Measurements from ENCODE around the gene ARHGEF3.

The ARHGEF3 gene, protein sequence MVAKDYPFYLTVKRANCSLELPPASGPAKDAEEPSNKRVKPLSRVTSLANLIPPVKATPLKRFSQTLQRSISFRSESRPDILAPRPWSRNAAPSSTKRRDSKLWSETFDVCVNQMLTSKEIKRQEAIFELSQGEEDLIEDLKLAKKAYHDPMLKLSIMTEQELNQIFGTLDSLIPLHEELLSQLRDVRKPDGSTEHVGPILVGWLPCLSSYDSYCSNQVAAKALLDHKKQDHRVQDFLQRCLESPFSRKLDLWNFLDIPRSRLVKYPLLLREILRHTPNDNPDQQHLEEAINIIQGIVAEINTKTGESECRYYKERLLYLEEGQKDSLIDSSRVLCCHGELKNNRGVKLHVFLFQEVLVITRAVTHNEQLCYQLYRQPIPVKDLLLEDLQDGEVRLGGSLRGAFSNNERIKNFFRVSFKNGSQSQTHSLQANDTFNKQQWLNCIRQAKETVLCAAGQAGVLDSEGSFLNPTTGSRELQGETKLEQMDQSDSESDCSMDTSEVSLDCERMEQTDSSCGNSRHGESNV

GRCh38 chr3:56801662-56802377 lies at the start of gene ARHGEF3:
ARHGEF3 (minus strand) TSS chr3:56801949; CDS start chr3:56801798, 151 bp downstream.
- peak within 1 kb of the TSS; percentile 11 for H3K4me3 ChIP-seq (ENCODE audit: low read depth, low read length)
- peak; percentile 60 for DNase-seq (ENCODE audit: low read depth)
- TF ChIP-seq POLR2A (IDR thresholded peaks at IDR 0.05; ENCODE audit: extremely low read depth, insufficient read length) (no peak), CTCF (IDR thresholded peaks at IDR 0.05; ENCODE audit: low read depth, low read length) (peak; percentile 53), MYC (IDR thresholded peaks at IDR 0.05; ENCODE audit: low read depth, low read length) (no peak), MAX (IDR thresholded peaks at IDR 0.05; ENCODE audit: low read depth, low read length) (no peak)

GRCh38 chr3:56849698-56850097 lies 47.9 kb upstream of the ARHGEF3 start:
- TF ChIP-seq POLR2A (IDR thresholded peaks at IDR 0.05; ENCODE audit: extremely low read depth, insufficient read length) = no peak
- no peak for TF ChIP-seq MYC (IDR thresholded peaks at IDR 0.05; ENCODE audit: low read depth, low read length)
- no peak overlapping the region for H3K4me3 ChIP-seq (ENCODE audit: low read depth, low read length)
- no peak for DNase-seq (ENCODE audit: low read depth)

DNA sequence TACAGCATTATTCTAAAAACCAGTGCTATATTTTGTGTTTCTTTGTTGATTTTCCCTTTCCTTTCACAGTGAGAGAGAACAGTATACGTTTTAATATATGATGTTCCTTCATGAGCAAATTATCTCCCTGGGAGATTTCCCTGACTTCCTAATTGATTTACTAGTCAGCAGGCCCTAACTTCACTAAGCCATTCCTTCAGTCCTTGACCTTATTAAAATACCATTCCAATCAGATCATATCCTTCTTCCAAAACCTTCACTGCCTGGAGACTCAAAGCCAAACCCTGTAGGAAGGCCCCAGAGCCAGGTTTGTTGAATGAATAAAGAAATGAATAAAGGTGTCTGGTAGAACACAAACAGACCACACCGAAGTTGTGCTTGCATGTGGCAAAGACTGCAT lies 43.8 kb upstream of the ARHGEF3 start:
- H3K4me3 ChIP-seq (ENCODE audit: low read depth, low read length) = no peak overlapping the region
- no peak for DNase-seq (ENCODE audit: low read depth)
- TF ChIP-seq MYC (IDR thresholded peaks at IDR 0.05; ENCODE audit: low read depth, low read length) = no peak
- TF ChIP-seq POLR2A (IDR thresholded peaks at IDR 0.05; ENCODE audit: extremely low read depth, insufficient read length) = no peak
- no peak for TF ChIP-seq CTCF (IDR thresholded peaks at IDR 0.05; ENCODE audit: low read depth, low read length)
- no peak for TF ChIP-seq MAX (IDR thresholded peaks at IDR 0.05; ENCODE audit: low read depth, low read length)

DNA sequence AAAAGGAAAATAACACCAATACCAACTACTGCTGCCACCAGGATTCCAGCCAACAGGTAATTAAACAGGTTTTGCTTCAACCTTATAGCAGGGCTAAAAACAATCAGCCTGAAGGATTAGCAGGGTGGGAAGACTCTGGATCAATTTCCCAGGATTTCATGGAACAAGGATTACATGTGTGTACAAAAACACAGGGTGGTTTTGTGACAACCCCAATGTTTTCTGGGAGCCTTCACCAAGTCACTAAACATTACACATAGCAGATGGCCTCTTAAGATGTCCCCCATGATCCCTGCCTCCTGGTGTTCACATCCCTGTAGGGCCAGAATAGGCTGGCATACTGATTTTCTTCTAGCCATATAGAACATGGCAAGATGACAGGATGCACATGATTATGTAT lies 42.8 kb upstream of the ARHGEF3 start:
- H3K4me3 ChIP-seq (ENCODE audit: low read depth, low read length) = no peak overlapping the region
- TF ChIP-seq MYC (IDR thresholded peaks at IDR 0.05; ENCODE audit: low read depth, low read length) (no peak), MAX (IDR thresholded peaks at IDR 0.05; ENCODE audit: low read depth, low read length) (no peak), CTCF (IDR thresholded peaks at IDR 0.05; ENCODE audit: low read depth, low read length) (no peak), POLR2A (IDR thresholded peaks at IDR 0.05; ENCODE audit: extremely low read depth, insufficient read length) (no peak)
- no peak for DNase-seq (ENCODE audit: low read depth)

DNA sequence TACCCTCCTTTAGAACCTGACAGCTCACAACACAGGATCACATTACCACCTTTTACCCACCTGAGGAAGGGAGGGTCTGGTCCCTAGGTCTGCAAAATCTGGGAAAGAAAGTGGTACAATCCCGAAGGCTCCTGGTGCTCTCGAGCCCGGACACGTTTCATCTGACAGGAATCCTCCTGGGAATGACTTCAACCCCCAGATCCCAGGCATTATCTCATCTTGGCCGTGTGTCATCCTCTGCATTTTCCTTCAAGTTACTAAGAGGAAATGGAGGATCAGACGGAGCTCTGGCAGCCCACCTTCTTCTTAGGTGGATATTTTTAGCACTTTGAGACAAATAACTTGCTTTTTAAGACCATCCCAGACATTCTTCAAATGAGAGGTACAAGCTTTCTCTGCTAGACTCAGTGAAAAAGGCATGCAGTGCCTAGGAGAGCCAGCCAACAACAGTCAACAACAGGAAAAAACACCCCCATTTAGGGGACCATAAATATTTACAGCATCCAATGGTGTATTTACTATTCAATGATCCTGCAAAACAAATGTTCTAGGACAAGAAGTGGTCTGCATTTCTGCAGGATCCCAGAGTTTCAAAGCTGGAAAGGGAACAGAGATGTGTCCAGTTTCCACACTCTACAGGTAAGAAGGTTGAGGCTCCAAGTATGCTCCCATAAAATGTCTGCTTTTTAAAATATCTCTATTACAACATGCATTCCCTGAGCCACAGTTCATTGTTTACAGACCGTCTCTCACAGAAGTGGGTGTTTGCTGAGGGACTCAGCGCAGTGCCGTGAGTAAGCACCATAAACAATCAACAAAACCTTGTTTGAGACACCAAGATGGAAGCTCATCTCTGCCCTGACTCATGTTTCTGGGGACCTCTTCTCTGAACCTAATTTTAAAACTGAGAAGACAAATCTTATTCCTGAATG lies 38.3 kb upstream of the ARHGEF3 start:
- H3K4me3 ChIP-seq (ENCODE audit: low read depth, low read length) = no peak overlapping the region
- DNase-seq (ENCODE audit: low read depth) = no peak
- no peak for TF ChIP-seq POLR2A (IDR thresholded peaks at IDR 0.05; ENCODE audit: extremely low read depth, insufficient read length)
- TF ChIP-seq MYC (IDR thresholded peaks at IDR 0.05; ENCODE audit: low read depth, low read length) = no peak
- no peak for TF ChIP-seq CTCF (IDR thresholded peaks at IDR 0.05; ENCODE audit: low read depth, low read length)
- TF ChIP-seq MAX (IDR thresholded peaks at IDR 0.05; ENCODE audit: low read depth, low read length) = no peak

Measured in NB4 (cell line).